Measurements from ENCODE around the gene FGF7. TPM values are rescaled to one million over a fixed set of nuclear protein-coding genes. Genes with fewer than 3 reads are reported as not detected.

The FGF7 gene
- total and polyA plus RNA-seq, 9 of the 15 experiments (the other 6 are each of a cell fraction or from before 2014, with no cell fraction given) = not detected

DNA sequence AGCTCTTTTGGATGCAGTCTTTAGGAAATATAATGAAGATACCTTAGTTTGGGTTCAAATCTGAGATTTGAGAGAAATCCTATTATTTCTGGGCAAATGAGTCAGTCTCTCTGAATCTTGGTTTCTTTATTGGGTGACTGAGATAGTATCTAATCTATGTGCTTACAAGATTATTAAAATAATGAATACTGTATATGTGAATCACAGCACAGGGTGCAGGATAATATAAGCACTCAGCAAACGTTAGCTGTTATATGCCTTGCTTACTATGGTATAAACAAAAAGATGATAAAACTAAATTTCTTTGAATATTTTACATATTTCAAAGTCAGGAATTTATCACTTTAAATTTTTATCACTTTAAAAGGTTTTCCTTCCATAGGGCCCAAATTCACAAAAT is 29.6 kb downstream of the FGF7 start:
- Histone ChIP-seq H3K9me3 (replicated peaks; ENCODE audit: control insufficient read depth, insufficient read depth, low read depth, low read length) (no peaks in the 10 kb centered on the region), H3K9me1 (ENCODE audit: control insufficient read depth, insufficient read depth, low read length) (no peaks in the 10 kb centered on the region), H3K4me2 (ENCODE audit: insufficient read depth, low read length) (no peak overlapping the region), H3K9ac (ENCODE audit: insufficient read depth in 1 of 2, low read depth in 2 of 2, low read length in 2 of 2) (no peak overlapping the region), H3K27ac (ENCODE audit: extremely low read depth, low read depth, low read length) (no peak overlapping the region), H3K36me3 (ENCODE audit: control insufficient read depth, insufficient read depth, low read length) (no peaks in the 10 kb centered on the region), H3K27me3 (ENCODE audit: control insufficient read depth in 2 of 2, insufficient read depth in 2 of 2, low read length in 2 of 2) (no peaks in the 10 kb centered on the region; a peak in 1 of 5 replicates), H3K4me1 (replicated peaks in 1 of 2; ENCODE audit: control insufficient read depth in 2 of 2, insufficient read depth in 2 of 2, low read length in 2 of 2) (no peaks in the 10 kb centered on the region; a peak in 1 of 5 replicates), H2AFZ (ENCODE audit: low read depth, low read length) (no peak overlapping the region), H3K4me3 (no peak overlapping the region), H4K20me1 (replicated peaks; ENCODE audit: control insufficient read depth, insufficient read depth, low read length) (no peaks in the 10 kb centered on the region), H3K79me2 (ENCODE audit: control insufficient read depth, insufficient read depth, low read length) (no peaks in the 10 kb centered on the region)
- intact Hi-C loops (cut with micrococcal nuclease) (no loop called here), in situ Hi-C loops (cut with MboI) (no loop called here)
- ATAC-seq = no peak
- POLR2A ChIA-PET = no interaction called here
- no TSS peak for BruUV-seq (replicated peaks)
- FAIRE-seq = no peak
- no peak for DNase-seq (ENCODE audit: extremely low read depth in 1 of 4, low spot score in 3 of 4)
- CTCF ChIA-PET (ENCODE audit: low intra/inter-chr PET ratio) = no interaction called here
- TF ChIP-seq CBX3 (IDR thresholded peaks at IDR 0.05; ENCODE audit: borderline replicate concordance in 1 of 2, low read length in 2 of 2) (no peak), SMARCC2 (IDR thresholded peaks at IDR 0.05; ENCODE audit: low read depth) (no peak), MIER1 (IDR thresholded peaks at IDR 0.05; ENCODE audit: low read depth) (no peak), CBX1 (IDR thresholded peaks at IDR 0.05; ENCODE audit: low read depth) (no peak), RBM22 (IDR thresholded peaks at IDR 0.05; ENCODE audit: low read depth, low read length, poor library complexity, severe bottlenecking) (no peak), ZNF695 (CRISPR knock-in tag; IDR thresholded peaks at IDR 0.05) (no peak), ZZZ3 (IDR thresholded peaks at IDR 0.05) (no peak), NFIC (IDR thresholded peaks at IDR 0.05) (no peak), GABPA (tag; conservative IDR thresholded peaks at IDR 0.05; ENCODE audit: low read depth) (no peak), PRMT5 (CRISPR knock-in tag; IDR thresholded peaks at IDR 0.05) (no peak), ZNF79 (CRISPR knock-in tag; IDR thresholded peaks at IDR 0.05; ENCODE audit: low read depth) (no peak), MAFK (IDR thresholded peaks at IDR 0.05; ENCODE audit: low read length) (no peak), PHF8 (IDR thresholded peaks at IDR 0.05; ENCODE audit: borderline replicate concordance, low read length) (no peak)
- TF ChIP-seq, protein P1, sequence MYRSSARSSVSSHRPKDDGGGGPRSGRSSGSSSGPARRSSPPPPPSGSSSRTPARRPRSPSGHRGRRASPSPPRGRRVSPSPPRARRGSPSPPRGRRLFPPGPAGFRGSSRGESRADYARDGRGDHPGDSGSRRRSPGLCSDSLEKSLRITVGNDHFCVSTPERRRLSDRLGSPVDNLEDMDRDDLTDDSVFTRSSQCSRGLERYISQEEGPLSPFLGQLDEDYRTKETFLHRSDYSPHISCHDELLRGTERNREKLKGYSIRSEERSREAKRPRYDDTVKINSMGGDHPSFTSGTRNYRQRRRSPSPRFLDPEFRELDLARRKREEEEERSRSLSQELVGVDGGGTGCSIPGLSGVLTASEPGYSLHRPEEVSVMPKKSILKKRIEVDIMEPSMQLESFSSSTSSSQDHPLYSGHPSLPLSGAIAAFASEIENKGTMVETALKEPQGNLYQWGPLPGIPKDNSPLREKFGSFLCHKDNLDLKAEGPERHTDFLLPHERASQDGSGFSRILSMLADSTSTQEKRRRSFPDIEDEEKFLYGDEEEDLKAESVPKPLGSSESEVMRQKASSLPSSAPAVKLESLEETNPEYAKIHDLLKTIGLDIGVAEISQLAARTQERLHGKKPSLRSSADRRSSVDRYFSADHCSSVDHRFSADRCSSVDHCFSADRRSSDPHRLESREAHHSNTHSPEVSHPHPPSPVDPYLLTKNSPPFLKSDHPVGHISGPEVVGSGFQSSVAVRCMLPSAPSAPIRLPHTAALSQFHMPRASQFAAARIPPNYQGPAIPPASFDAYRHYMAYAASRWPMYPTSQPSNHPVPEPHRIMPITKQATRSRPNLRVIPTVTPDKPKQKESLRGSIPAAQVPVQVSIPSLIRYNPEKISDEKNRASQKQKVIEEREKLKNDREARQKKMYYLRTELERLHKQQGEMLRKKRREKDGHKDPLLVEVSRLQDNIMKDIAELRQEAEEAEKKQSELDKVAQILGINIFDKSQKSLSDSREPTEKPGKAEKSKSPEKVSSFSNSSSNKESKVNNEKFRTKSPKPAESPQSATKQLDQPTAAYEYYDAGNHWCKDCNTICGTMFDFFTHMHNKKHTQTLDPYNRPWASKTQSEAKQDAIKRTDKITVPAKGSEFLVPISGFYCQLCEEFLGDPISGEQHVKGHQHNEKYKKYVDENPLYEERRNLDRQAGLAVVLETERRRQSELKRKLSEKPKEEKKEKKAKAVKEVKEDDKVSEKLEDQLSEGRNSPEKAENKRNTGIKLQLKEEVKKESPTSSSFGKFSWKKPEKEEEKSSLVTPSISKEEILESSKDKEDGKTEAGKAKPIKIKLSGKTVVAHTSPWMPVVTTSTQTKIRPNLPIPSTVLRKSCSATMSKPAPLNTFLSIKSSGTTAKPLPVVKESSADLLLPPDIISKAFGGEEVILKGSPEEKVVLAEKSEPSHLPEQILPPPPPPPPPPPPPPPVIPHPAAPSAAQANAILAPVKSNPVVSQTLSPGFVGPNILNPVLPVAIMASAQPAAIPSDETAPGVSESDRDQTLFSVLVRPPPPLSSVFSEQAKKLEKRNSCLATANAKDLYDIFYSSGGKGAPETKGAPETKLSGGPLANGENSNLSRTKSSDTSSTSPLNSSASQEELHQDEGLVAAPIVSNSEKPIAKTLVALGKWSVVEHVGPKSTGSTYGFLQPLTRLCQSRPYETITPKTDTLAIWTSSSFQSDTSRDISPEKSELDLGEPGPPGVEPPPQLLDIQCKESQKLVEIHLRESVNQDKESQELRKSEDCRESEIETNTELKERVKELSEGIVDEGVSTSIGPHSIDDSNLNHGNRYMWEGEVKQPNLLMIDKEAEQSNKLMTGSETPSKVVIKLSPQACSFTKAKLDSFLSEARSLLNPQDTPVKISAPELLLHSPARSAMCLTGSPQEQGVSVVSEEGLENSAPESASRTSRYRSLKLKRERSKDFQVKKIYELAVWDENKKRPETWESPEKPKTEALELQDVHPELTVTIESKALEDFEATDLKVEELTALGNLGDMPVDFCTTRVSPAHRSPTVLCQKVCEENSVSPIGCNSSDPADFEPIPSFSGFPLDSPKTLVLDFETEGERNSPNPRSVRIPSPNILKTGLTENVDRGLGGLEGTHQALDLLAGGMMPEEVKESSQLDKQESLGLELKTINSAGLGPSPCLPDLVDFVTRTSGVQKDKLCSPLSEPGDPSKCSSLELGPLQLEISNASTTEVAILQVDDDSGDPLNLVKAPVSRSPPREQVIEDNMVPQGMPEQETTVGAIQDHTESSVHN (IDR thresholded peaks at IDR 0.05; ENCODE audit: borderline replicate concordance in 1 of 2, low read depth in 1 of 2) = no peak
- WGBS (ENCODE audit: insufficient coverage, low coverage, missing lambda C conversion rate) = 0% methylated on average over 1 of the region's 1 CpG
